ENCODE results near the gene LCLAT1. TPM values are rescaled to one million over a fixed set of nuclear protein-coding genes. Genes with fewer than 3 reads are reported as not detected.
"Not testable (repeated sequence)": the region's sequence is repeated elsewhere in the genome, so short reads cannot be mapped to it uniquely, and the experiment has no call there.

LCLAT1 gene
- polyA plus RNA-seq, 12 donors, result 6.9 to 11.2 (median 9.2) TPM; not detected in 1

DNA sequence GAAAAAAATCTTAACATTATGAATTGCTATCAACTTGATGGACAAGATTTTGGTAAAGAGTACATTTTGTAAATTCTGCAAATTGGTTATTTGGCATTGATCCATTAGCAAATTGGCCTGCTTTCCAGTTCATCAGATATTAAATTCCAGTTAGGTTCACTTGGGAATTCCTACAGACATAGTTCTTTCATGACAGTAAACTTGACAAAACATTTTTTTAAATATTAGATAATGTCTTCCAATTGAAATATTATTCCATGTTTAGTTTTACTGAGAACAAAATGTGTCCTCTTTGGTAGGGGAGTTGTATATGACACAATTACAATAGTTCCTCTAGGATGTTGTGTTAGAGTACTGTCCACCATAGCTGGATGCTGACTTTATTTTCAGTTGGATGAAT is 141.9 kb downstream of the LCLAT1 start:
- DNase-seq, result no peak

DNA sequence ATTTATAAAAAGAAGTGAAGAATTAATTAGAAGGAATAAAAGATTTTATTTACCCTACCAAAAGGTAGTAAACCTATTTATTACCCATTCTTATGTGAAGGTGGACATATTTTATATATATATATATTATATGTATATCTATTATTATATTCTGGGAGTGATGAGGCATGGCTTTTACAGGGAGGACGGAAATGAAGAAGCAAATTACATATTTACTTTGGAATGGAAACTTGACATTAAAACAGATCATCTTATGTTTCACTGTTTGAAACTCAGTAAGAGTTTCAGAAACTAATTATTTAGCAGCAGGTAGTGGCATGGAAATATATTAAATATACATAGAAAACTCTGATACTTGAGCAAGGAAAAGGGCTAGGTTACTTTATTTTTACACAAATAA is 143.4 kb downstream of the LCLAT1 start:
- DNase-seq, result no peak

DNA sequence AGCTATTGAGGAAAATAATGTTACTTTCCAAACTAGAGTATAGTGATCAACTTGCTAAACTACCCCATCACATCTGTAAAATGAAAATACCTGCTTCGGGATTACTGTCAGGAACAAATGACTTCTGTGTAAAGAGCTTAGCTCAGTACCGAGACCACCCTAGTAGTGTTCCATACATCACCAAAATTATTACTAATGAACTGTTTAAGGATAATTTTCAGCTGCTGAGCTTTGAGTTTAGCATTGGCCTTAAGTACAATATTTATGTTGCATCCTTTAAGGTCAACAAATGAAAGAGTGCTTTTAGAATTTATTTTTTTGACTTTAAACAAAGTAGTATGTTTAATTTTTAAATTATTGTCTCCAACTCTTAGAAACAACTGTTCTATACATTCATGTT is 144.1 kb downstream of the LCLAT1 start:
- DNase-seq, result no peak

DNA sequence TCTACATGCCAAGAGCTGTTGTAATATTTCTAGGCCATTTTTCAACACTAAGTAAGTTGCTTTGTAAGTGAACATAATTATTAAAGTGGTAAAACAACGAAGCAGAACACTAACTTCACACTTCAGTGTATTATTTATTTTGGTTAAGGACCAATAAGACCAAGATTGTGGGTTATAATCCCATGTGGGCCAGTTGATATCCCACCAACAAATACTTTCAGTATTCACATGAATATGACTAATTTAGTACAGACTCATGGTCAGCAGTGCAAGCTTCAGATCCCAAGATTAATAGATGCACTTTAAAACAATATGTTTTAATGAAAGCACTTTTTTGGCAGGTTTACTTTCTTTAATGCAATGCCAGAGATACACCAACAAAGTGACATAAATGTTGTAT is 154.3 kb downstream of the LCLAT1 start:
- no peak for DNase-seq

DNA sequence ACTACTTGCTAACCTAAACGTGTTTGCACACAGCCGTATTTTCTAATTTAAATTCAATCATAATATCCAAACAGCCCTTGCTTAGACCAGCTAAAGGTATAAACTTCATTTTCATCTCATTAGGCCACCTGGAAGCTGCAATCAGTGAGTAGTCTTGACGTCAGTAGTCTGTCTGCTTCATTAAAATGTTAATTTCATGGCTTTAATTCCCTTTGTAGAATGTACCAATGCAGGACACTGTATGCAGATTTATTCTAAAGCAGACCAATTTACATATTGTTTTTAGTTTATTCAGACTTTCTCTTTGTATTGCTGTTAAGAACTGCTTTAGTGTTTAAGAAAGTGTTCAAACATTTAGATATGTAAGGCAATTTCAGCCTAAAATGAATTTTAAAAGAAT is 158.2 kb downstream of the LCLAT1 start:
- no peak for DNase-seq

DNA sequence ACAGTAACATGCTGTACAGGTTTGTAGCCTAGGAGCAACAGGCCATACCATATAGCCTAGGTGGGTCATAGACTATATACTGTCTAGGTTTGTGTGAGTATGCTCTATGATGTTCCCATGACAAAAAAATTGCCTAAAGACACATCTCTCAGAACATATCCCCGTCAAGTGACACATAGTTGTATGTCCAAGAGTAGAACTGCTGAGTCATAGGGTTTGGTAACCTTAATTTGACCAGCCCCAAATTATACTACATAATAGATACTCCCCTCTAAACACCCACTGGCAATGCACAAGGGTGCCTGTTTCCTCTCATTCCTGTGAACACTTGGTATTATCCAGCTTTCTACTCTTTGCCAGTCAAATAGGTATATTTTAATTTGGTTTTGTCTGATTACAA is 161.6 kb downstream of the LCLAT1 start:
- DNase-seq, result no peak

DNA sequence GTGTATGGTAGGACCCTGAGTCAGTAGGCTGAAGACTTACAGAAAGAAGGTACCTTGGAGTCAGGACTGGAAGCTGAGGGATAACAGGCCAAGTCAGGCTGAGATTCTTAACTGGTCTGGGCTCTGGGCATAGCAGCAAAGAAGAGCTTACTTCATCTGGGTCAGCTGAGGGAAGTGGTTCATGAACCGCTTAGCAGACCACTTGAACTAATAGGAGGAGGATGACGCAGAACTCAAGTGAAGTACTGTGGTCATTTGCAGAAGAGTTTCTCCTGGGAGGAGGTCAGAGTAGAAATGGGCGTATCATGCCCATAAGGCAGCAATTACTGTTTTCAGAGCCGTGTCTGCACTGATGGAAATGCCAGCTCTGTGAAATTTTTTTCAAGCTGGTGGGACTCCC is 164.5 kb downstream of the LCLAT1 start:
- no peak for DNase-seq

DNA sequence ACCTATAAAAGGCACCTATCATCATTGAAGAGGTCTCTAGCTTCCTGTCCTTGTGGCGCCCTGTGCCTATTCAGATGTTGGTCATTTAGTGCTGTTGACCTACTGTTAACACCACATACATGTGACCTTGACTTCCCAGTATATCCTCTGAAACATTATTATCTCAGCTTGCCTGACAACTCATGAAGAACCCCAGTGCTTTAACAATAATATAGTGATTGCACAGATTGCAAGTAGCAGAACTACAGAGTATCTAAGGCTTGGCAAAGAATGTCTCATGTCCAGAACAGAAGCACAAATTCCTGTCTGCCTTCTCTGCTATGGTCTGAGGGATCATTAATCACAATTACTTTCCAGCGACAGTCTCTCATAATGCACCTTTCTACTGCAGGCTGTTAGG is 165.3 kb downstream of the LCLAT1 start:
- no peak for DNase-seq

DNA sequence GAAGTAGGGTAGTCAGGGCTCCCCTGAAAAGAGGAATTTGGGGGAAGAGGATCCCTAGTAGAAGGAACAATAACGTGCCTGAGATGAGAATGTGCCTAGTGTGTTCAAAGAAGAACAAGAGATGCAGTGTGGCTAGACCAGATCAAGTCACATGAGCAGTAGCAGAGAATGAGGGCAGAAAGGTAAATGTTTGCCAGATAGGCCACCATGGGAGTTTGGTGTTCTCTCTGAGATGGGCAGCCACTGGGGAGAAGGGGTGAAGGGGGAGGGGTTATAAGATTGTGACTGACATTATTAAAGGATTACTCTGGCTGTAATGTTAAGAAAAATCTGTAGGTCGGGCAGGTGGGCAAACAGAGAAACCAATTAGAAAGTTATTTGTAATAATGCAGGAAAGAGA is 166.0 kb downstream of the LCLAT1 start:
- no peak for DNase-seq

DNA sequence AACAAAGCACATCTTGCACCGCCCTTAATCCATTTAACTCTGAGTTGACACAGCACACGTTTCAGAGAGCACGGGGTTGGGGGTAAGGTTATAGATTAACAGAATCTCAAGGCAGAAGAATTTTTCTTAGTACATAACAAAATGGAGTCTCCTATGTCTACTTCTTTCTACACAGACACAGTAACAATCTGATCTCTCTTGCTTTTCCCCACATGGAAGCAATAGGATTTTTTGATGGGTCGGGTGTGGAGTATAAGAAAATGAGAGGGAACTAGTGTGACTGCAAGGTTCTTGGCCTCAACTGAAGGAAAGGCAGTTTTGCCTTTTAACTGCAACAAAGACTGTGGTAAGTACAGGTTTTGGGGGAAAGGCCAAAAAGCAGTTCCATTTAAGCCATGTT is 167.2 kb downstream of the LCLAT1 start:
- DNase-seq, result not testable (repeated sequence)

DNA sequence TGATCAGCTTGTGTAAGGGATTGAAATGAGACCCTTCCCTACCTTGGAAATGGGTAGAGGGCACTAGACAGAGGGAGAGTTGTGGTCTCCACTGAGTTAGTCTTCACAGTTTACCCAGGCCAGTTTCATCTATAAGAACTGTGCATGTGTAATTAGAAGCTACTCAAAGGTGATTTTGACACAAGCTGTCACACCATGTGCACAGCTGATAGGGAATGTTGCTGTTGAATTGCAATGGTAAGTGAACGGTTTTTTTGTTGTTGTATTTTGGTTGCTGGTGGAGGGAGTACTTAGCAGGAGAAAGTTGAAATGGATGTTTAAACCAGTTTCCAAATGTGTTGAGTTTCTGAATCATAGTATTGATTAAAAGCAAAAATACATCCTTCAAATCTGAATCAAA is 168.9 kb downstream of the LCLAT1 start:
- DNase-seq, result no peak

DNA sequence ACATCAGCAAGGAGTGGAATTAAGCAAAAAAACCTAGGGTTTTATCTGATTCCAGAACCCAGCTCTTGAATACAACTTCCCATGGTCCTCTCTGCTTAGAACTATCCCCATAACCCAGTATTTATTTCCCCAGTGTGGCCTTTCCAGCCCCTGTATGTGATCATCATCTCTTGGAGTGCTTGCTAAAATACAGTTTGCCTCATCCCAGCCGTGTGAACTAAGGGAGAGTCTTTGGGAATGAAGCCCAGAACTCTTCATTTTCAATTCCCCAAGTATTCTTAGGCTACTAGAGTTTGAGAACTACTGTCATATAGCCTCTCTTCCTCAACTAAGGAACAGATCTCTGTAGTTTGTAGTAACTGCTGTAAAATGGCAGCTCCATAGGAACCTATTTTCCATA is 173.1 kb downstream of the LCLAT1 start:
- peak; percentile 56 for DNase-seq

DNA sequence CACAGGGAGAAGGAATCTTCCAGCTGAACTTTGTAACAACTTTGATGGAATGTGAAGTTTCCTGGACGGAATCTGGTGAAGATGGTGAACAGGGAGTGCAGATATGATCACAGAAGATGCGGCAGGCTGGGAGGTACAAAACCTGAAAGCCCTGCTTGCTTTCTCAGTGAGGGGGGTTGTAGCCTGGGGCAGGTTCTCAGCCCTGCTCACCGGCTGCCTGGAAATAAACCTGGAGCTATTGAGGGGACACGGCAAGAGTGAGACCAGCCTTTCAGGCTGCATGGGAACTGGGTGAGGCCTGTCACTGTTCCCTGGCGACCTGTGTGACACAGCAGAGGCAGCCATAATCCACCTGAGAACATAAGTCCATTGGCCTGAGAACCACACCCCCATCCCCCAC is 174.8 kb downstream of the LCLAT1 start:
- no peak for DNase-seq

DNA sequence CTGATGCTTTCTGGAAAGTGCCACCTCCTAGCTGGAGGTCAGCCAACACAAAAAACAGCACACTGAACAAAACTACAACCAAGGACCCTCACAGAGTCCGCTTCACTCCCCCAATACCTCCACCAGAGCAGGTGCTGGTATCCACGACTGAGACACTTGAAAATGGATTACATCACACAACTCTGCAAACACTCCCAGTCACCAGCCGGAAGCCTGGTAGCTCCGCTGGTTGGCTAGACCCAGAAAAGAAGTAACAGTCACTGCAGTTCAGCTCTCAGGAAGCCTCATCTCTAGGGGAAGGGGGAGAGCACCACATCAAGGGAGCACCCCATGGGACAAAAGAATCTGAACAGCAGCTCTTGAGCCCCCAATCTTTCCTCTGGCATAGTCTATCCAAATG is 175.4 kb downstream of the LCLAT1 start:
- no peak for DNase-seq

DNA sequence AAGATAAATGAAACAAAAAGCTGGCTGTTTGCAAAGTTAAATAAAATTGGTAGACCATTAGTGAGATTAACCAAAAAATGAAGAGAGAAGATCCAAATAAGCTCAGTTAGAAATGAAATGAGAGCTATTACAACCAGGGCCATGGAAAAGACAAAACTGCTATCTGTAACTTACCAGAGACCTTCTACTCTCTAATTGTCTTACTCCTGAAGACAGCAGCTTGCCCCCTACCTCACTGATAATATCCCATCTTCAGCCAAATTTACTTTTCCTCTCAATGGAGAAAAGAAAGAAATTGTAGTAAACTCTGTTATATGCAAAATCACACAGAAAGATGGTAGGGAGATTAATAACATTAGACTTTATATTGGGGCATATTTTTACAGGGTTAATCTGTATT is 178.2 kb downstream of the LCLAT1 start:
- DNase-seq, result no peak

DNA sequence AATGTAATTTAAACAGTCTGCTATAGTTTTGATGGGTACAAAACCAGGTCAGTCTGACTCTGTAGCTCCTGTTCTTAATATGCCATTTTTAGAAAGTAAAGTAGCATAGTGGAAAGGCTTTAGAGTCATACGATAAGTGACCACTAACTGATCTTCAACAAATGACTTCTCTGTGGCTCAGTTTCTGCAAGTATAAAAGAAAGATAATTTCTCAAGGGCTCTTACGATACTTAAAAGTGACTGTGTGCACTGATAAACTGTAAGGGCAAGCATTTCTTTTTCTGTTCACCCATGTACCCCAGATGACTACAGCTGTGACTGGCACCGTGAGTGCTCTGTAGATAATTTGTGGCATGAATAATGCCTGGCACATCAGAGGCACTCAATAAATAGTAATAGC is 178.7 kb downstream of the LCLAT1 start:
- DNase-seq, result no peak

DNA sequence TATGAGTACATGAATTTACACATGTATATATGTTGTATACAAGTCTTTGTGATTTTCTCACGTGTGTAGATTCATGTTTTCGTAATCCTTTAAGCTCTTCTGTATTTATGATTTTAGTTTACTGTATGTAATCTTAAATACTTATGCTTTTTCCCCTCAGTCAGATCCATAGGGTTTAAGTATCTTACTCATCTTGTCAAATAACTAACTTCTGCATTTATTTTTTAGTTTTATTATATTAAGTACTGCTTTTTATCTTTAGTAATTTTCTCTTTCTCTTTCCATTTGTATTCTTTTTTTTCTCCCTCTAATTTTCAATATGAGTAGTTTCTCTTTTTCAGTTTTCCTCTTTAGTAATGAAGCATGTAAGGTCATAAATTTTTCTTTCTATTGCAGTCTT is 179.4 kb downstream of the LCLAT1 start:
- DNase-seq, result no peak

DNA sequence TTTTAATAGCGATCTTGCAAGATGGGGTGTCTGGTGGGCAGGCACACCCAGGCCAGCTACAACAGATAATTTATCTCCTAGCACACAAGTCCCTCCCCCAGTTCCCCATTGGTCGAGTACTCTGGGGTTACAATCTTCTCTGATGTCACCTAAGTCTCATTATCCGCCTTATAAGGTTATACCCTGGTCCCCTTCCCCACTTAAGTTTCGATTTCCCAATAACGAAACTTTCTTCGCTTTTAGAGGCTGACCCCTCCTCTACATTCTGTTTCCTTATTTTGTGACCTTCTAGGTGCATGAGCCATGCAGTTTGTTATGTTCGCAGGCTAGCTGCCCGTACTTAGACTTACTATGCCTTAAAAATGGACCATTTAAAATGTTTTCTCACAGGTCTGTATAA is 180.1 kb downstream of the LCLAT1 start:
- no peak for DNase-seq

DNA sequence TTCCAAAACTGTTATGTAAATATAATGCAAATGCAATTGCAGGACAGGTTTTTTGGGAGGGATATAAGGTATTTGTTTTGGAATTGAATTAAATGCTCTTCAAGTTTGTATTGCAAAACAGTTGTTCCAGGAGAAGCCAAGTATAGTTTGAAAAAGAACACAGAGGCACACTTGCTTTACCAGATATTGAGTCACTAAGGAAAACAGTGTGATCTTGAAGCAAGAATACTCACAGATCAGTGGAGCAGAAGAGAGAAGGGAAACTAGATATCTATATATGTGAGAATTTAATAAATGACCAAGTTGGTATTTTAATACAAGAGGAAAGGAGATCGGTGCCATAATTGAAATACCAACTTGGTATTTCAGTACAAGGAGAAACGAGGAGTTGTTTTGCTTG is 181.3 kb downstream of the LCLAT1 start:
- no peak for DNase-seq

DNA sequence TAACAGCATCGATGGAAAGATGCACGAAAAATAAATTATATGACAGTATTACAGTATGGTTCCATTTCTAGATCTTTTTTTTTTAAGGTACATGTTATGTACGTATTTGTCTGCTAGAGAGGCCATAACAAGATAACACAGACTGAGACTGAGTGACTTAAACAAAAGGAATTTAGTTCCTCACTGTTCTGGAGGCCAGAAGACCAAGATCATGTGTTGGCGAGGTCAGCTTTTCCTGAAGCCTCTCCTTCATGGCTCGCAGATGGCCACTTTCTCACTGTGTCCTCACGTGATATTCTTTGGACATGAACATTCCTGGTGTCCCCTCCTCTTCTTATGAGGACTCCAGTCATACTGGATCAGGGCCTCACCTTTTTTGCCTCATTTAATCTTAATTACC is 182.8 kb downstream of the LCLAT1 start:
- DNase-seq, result no peak

DNA sequence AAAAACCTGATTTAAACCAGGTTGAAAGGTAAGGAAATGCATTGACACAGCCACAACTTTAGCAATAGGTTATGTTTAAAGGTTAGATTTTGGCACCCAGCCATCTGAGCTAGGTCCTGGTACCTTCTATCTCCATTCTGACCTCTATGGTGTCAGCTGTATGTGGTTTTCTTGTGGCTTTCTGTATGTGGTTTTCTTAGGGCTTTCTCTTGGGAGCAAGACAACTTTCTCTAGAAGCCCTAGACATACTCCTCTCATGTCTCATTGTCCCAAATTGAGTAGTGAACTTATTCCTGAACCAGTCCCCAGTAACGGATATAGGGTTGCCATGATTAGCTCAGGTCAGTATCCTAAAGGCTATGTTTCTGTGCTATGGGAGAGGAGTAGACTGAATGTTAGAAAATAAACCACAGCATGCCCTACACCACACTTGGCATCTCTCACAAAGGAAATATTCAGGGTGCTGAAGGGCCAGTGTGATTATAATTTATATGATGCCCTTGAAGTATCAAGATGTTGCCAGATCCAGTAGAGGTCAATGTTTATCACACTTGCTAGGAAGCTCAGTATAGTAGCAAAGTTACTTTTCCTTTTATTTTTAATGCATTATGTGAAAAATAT is 184.1 kb downstream of the LCLAT1 start:
- no peak for DNase-seq

DNA sequence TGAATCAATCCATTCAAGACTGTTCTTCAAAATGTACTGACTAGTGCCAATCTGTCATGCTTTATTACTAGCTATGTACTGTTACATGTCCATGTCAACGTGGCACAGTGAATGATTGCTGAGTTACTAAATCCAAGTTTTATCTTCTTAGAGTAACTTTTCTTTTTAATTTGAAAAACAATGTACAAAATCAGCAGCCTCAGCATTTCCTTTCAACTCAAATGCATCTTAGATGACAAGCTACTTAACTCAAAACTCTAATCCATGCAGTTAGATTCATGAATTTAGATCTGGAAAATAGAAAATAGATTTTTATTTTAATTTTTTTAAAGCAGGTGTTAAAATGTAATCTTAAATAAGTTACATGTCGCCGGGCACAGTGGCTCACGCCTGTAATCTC is 186.0 kb downstream of the LCLAT1 start:
- DNase-seq, result no peak

DNA sequence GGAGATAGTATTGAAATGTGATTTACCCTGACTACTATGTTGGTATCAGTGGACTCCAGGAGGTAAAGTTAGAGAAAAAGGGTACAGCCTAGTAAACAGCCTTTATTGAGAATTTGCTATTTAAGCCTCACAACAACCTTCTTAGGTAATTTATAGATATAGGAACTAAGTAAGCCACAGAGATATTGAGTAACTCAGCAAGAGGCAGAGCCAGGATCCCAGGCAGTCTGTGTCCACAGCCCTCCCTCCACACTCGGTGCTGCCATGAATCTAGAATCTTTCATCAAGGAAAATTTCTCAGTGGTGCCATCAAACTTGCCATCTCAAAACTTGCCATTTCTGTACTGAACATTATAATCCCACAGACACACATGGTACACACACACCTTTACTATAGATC is 189.3 kb downstream of the LCLAT1 start:
- DNase-seq, result no peak

DNA sequence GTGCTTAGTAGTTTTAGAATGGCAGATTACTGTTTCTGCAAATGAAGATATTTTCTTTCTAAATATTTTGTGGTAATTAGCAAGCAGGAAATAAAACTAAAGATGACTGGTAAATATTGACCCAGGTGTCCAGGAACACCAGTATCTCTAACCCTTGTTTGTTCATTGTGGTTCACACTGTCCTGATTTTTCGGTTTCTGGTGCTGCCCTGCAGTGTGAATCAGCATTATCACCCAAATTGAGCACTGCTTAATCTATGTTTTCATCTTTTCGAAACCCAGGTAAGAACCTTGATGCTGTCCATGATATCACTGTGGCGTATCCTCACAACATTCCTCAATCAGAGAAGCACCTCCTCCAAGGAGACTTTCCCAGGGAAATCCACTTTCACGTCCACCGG is 192.8 kb downstream of the LCLAT1 start:
- DNase-seq, result no peak

All from muscle of arm (tissue), 12 donors.